Nephron (organoid): ENCODE data around the gene PFDN2.

Source experiments
- H3K27ac Mint-ChIP-seq, 3 experiments: 2 replicates each; pipeline ENCODE4 v1.8.0; 2020; ENCODE audit warnings: mixed read lengths in 3 of 3, mild to moderate bottlenecking in 2 of 3, moderate library complexity in 1 of 3
- H3K27me3 Mint-ChIP-seq: 2 replicates; pipeline ENCODE4 v1.8.0; 2021; ENCODE audit warnings: low read depth, mild to moderate bottlenecking, moderate library complexity, mixed read lengths
- H3K36me3 Mint-ChIP-seq: 2 replicates; pipeline ENCODE4 v1.8.0; 2020; ENCODE audit warnings: low read depth, mixed read lengths
- H3K4me1 Mint-ChIP-seq: 2 replicates; pipeline ENCODE4 v1.8.0; 2020; ENCODE audit warnings: mixed read lengths
- H3K4me3 Mint-ChIP-seq, 3 experiments: 2 replicates each; pipeline ENCODE4 v1.8.0; 2020; ENCODE audit warnings: mild to moderate bottlenecking in 3 of 3, mixed read lengths in 3 of 3, moderate library complexity in 2 of 3
- H3K9me3 Mint-ChIP-seq: 2 replicates; pipeline ENCODE4 v1.8.0; 2020; ENCODE audit warnings: mixed read lengths
- TF ChIP-seq, protein P1 (sequence below), 3 experiments: fragments of 200-600 bp; sonication (generic); IDR thresholded peaks; one replicate each; pipeline ENCODE4 v1.5.0; 2021; ENCODE audit warnings: antibody characterized with exemption in 3 of 3; ENCODE audit not compliant: unreplicated experiment in 3 of 3

PFDN2 gene

DNA sequence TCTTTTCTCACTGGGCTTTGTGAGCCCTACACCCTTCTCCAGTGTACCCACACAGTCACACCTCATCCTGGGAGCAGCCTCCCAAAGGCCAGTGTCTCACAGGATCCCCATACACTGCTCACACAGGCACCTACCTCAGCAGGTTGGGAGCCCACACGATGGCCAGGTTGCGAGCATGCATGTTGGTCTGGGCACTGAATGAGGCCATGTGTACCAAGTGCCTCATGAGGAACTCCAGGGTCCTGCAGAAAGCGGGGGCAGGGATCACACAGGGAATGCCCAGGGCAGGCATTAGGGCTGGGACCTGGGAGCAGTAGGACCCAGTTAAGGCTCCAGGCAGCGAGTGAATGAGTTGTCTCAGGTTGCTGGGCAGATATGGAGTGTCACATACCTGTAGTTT, 63.6 kb downstream of the PFDN2 start:
- Mint-ChIP-seq H3K36me3 (no peaks in the 10 kb centered on the region), H3K27ac (no peak overlapping the region), H3K9me3 (no peaks in the 10 kb centered on the region), H3K4me3 (no peak overlapping the region), H3K27me3 (peaks cover 16% of the 10 kb centered on the region), H3K4me1 (no peaks in the 10 kb centered on the region)
- TF ChIP-seq, protein P1, sequence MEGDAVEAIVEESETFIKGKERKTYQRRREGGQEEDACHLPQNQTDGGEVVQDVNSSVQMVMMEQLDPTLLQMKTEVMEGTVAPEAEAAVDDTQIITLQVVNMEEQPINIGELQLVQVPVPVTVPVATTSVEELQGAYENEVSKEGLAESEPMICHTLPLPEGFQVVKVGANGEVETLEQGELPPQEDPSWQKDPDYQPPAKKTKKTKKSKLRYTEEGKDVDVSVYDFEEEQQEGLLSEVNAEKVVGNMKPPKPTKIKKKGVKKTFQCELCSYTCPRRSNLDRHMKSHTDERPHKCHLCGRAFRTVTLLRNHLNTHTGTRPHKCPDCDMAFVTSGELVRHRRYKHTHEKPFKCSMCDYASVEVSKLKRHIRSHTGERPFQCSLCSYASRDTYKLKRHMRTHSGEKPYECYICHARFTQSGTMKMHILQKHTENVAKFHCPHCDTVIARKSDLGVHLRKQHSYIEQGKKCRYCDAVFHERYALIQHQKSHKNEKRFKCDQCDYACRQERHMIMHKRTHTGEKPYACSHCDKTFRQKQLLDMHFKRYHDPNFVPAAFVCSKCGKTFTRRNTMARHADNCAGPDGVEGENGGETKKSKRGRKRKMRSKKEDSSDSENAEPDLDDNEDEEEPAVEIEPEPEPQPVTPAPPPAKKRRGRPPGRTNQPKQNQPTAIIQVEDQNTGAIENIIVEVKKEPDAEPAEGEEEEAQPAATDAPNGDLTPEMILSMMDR (IDR thresholded peaks at IDR 0.05; ENCODE audit: unreplicated experiment in 3 of 3) = no peak

- H3K27ac Mint-ChIP-seq = no peak overlapping the region
- no peaks in the 10 kb centered on the region for H3K4me1 Mint-ChIP-seq
- TF ChIP-seq, protein P1 (IDR thresholded peaks at IDR 0.05; ENCODE audit: unreplicated experiment in 3 of 3) = no peak
- peaks cover 23% of the 10 kb centered on the region for H3K27me3 Mint-ChIP-seq
- H3K4me3 Mint-ChIP-seq = no peak overlapping the region
- peaks cover 11% of the 10 kb centered on the region for H3K9me3 Mint-ChIP-seq
- peaks cover 9% of the 10 kb centered on the region for H3K36me3 Mint-ChIP-seq
Measured at GRCh38 chr1:161052899-161053298, 64.9 kb downstream of the PFDN2 start.

DNA sequence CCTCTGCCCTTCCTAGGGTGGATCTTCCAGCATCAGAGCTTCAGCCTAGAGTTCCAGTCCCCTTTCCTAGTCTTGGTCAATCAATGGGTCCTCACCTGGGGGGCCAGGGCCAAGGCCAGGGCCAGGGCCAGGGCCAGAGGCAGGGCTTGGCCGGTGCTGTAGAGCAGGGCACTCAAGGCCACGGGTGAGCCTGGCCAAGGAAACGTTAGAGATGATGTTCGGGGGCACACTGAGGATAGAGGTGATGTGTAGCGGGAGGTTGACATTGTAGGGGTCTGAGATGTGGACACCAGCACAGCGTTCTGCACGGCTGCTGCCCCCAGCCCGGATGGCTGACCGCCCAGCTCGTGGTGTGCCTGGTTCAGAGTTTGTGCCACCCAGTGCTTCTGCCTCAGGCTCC, 66.6 kb downstream of the PFDN2 start:
- Mint-ChIP-seq H3K27ac (no peak overlapping the region), H3K36me3 (peaks cover 14% of the 10 kb centered on the region), H3K27me3 (peaks cover 23% of the 10 kb centered on the region), H3K4me1 (no peaks in the 10 kb centered on the region), H3K9me3 (peaks cover 23% of the 10 kb centered on the region), H3K4me3 (no peak overlapping the region)
- TF ChIP-seq, protein P1 (IDR thresholded peaks at IDR 0.05; ENCODE audit: unreplicated experiment in 3 of 3) = no peak
